ENCODE results near the gene MTA3.

GRCh38 chr2:42787788-42788477 is 219.5 kb downstream of the MTA3 start:
- TF ChIP-seq CTCF (IDR thresholded peaks at IDR 0.05) (no peak), POLR2A (IDR thresholded peaks at IDR 0.05) (no peak)
